Smooth muscle cell (in vitro differentiated cells): ENCODE data around the gene FAM124A. TPM values are rescaled to one million over a fixed set of nuclear protein-coding genes. Genes with fewer than 3 reads are reported as not detected.

ENCODE experiments used
- DNase-seq: peaks from one replicate; lab custom pipeline; 2025; ENCODE audit not compliant: unreplicated experiment; lab: John Stamatoyannopoulos, UW
- H2AFZ ChIP-seq: fragments of 200-600 bp; sonication (generic); 2 replicates; pipeline ENCODE4 v1.6.0; 2016; ENCODE audit warnings: antibody characterized with exemption, low read depth, mild to moderate bottlenecking
- H3F3A ChIP-seq: fragments of 200-600 bp; sonication (generic); 2 replicates; pipeline ENCODE4 v1.6.0; 2017; ENCODE audit warnings: antibody characterized with exemption, low read depth
- H3K27ac ChIP-seq: fragments of 200-600 bp; sonication (generic); 2 replicates; pipeline ENCODE4 v1.5.1; 2016; ENCODE audit warnings: low read depth, mild to moderate bottlenecking
- H3K27me3 ChIP-seq: fragments of 200-600 bp; sonication (generic); 2 replicates; pipeline ENCODE4 v1.6.1; 2016; ENCODE audit warnings: low read depth, mild to moderate bottlenecking
- H3K36me3 ChIP-seq: fragments of 200-600 bp; sonication (generic); 2 replicates; pipeline ENCODE4 v1.5.1; 2016; ENCODE audit warnings: low read depth
- H3K4me1 ChIP-seq: fragments of 200-600 bp; sonication (generic); 2 replicates; pipeline ENCODE4 v1.5.1; 2016; ENCODE audit warnings: low read depth
- H3K4me2 ChIP-seq: fragments of 200-600 bp; sonication (generic); 2 replicates; pipeline ENCODE4 v1.6.0; 2016; ENCODE audit warnings: mild to moderate bottlenecking
- H3K4me3 ChIP-seq: fragments of 200-600 bp; sonication (generic); 2 replicates; pipeline ENCODE4 v1.5.1; 2016; ENCODE audit warnings: mild to moderate bottlenecking
- H3K79me2 ChIP-seq: fragments of 200-600 bp; sonication (generic); 2 replicates; pipeline ENCODE4 v1.6.0; 2016; ENCODE audit warnings: low read depth, mild to moderate bottlenecking
- H3K9ac ChIP-seq: fragments of 200-600 bp; sonication (generic); 2 replicates; pipeline ENCODE4 v1.6.0; 2016; ENCODE audit warnings: low read depth
- H3K9me3 ChIP-seq: fragments of 200-600 bp; sonication (generic); replicated peaks from 2 replicates; pipeline ENCODE4 v1.5.1; 2016; ENCODE audit warnings: low read depth
- H4K20me1 ChIP-seq: fragments of 200-600 bp; sonication (generic); 2 replicates; pipeline ENCODE4 v1.6.0; 2016; ENCODE audit warnings: low read depth
- WGBS: methylation state at CpG from one replicate; pipeline ENCODE4 v1.1.7; 2016; ENCODE audit warnings: low lambda C conversion rate; 5-methylcytosine and 5-hydroxymethylcytosine counted together
- polyA plus RNA-seq: library from polyadenylated mRNA; unstranded; fragments of >200 nt; fragmentation: Nextera tagmentation; extraction: Ambion mirVana; gene quantifications from 2 replicates; pipeline ENCODE4 v1.2.1, GENCODE V29; 2016
- total RNA-seq: library from RNA; depleted of rRNA; stranded (reverse); fragments of >200 nt; gene quantifications from 2 replicates; pipeline ENCODE4 v1.2.3, GENCODE V29; 2014
- TF ChIP-seq, protein P1 (sequence below): fragments of 200-600 bp; sonication (generic); IDR thresholded peaks from 2 replicates; pipeline ENCODE4 v1.5.1; 2017; ENCODE audit warnings: borderline replicate concordance, mild to moderate bottlenecking, antibody characterized with exemption; ENCODE audit not compliant: insufficient read depth, poor library complexity, severe bottlenecking

FAM124A gene
- total and polyA plus RNA-seq, 2 experiments from 2014 or later = 0.06 TPM; not detected in 1

DNA sequence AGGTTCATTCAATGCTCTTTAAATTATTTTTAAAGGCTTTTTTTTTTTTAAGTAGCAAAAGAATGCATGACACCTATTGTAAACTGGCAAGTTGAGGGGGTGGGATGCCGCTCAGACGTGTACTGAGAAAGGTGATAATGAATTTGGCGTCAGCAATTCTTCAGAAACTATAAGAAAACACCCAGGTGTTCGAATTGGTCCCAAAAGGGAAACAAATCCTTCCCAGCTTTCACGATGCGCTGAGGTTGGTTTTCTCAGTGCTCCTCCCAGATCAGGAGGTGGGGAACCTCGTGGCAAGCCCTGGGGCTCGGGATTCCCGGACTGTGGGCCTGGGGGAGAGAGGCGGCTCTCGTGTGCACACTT, 543 bp upstream of the FAM124A start:
- H3K4me2 ChIP-seq = peak overlapping the region; percentile 94
- no peaks in the 10 kb centered on the region for H3F3A ChIP-seq
- peak overlapping the region; percentile 11 for H2AFZ ChIP-seq
- no peaks in the 10 kb centered on the region for H3K36me3 ChIP-seq
- H3K27ac ChIP-seq = no peak overlapping the region
- DNase-seq = no peak
- H4K20me1 ChIP-seq = no peaks in the 10 kb centered on the region
- H3K9me3 ChIP-seq = no peaks in the 10 kb centered on the region
- TF ChIP-seq, protein P1, sequence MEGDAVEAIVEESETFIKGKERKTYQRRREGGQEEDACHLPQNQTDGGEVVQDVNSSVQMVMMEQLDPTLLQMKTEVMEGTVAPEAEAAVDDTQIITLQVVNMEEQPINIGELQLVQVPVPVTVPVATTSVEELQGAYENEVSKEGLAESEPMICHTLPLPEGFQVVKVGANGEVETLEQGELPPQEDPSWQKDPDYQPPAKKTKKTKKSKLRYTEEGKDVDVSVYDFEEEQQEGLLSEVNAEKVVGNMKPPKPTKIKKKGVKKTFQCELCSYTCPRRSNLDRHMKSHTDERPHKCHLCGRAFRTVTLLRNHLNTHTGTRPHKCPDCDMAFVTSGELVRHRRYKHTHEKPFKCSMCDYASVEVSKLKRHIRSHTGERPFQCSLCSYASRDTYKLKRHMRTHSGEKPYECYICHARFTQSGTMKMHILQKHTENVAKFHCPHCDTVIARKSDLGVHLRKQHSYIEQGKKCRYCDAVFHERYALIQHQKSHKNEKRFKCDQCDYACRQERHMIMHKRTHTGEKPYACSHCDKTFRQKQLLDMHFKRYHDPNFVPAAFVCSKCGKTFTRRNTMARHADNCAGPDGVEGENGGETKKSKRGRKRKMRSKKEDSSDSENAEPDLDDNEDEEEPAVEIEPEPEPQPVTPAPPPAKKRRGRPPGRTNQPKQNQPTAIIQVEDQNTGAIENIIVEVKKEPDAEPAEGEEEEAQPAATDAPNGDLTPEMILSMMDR = no peak
- H3K4me3 ChIP-seq = peak overlapping the region; percentile 70
- H3K4me1 ChIP-seq = peaks cover 14% of the 10 kb centered on the region
- peaks cover 61% of the 10 kb centered on the region for H3K27me3 ChIP-seq
- WGBS = 3% methylated on average over 11 of the region's 11 CpGs
- H3K9ac ChIP-seq = no peak overlapping the region
- H3K79me2 ChIP-seq = no peaks in the 10 kb centered on the region

DNA sequence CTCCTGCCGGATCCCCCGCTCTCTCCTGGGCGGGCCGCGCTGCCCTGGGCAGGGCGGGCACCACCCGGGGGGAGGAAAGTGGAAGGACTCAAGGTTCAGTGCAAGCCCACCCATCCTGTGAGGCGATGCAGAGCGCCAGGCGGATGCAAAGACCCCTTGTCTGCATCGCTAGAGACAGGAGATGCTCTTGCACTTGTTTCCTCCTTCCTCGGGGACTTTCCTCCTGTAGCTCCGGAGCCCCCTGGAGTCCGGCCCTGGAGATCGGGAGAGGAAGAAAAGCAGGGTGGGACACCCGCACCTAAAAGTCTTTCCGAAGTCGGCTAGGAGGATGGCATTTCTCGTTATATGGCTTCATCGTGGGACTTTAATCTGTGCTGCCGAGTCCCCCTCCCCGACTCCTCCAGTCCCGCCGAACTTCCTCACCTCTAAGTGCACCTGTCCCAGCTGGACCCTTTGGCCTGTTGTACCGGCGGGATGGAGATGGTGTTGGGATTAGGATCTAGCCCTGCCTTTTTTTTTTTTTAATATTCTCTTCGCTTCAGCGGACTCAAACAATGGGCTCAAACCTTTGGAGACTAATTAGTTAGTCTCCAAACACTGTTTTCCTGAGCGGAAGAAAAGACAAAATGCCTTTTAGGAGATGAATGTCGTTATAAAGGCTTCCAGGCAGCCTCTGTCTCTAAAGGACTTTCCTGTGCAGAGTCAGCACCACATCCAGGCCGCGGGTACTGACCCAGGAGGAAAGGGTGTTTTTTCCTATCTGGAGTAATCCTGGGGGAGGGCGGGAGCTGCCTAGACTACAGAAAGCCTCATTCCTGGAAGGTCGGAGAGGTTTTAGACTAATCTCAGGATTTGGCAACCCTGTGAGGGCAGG, 725 bp downstream of the FAM124A start:
- Histone ChIP-seq H3K36me3 (no peaks in the 10 kb centered on the region), H3K9ac (no peak overlapping the region), H3K4me3 (peak overlapping the region; percentile 70), H3K79me2 (no peaks in the 10 kb centered on the region), H3F3A (no peaks in the 10 kb centered on the region), H3K4me1 (peaks cover 14% of the 10 kb centered on the region), H3K9me3 (no peaks in the 10 kb centered on the region), H3K4me2 (peak overlapping the region; percentile 94), H3K27me3 (peaks cover 72% of the 10 kb centered on the region), H4K20me1 (no peaks in the 10 kb centered on the region), H3K27ac (no peak overlapping the region), H2AFZ (peak overlapping the region; percentile 78)
- whole genome bisulfite sequencing = 3% methylated on average over 27 of the region's 34 CpGs
- TF ChIP-seq, protein P1 = no peak
- DNase-seq = no peak

DNA sequence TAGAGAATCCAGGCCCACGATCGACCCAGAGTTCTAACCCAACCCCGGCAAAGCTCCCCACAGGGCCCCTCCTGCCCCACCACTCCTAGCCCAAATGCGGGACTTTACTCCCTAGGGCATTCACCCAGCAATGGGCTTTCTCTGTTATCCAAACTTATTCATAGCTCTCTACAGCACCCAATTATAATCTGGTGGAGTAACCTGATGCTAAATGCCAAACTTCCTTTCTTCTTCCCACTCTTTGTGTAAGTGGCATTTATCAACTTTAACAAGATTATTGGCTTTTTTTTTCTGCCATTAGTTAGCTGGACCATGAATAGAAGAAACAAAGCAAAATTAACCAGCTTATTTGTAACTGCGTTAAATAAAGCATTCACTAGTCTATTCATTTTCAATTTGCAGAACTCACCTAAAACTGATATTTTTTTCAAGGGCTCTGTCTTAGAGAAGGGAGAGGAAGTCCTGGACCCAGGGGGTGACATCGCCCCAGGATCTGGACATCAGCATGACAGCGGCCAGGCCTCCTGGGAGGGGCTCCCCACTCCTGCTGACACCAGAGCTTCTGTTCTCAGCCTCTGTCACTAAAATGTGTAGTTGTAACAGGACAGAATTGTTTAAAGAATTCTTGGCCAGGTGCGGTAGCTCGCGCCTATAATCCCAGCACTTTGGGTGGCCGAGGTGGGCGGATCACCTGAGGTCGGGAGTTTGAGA, 1.5 kb downstream of the FAM124A start:
- Histone ChIP-seq H3K4me1 (peaks cover 14% of the 10 kb centered on the region), H3K27me3 (peaks cover 72% of the 10 kb centered on the region), H4K20me1 (no peaks in the 10 kb centered on the region), H3K27ac (no peak overlapping the region), H3K36me3 (no peaks in the 10 kb centered on the region), H3K9me3 (no peaks in the 10 kb centered on the region), H2AFZ (no peak overlapping the region), H3K4me2 (peak overlapping the region; percentile 94), H3K4me3 (no peak overlapping the region), H3K9ac (no peak overlapping the region), H3F3A (no peaks in the 10 kb centered on the region), H3K79me2 (no peaks in the 10 kb centered on the region)
- DNase-seq = no peak
- TF ChIP-seq, protein P1 = no peak
- WGBS = 35% methylated on average over 13 of the region's 13 CpGs
